Progenitor cell of endocrine pancreas (in vitro differentiated cells): ENCODE data around the gene IL32. TPM values are rescaled to one million over a fixed set of nuclear protein-coding genes. Genes with fewer than 3 reads are reported as not detected.
A peak's percentile ranks its signal among the peaks of the same experiment; 100 is the strongest.

Experiments
- DNase-seq: peaks from one replicate; pipeline ENCODE4 v3.0.0; 2021; ENCODE audit warnings: low spot score; ENCODE audit not compliant: unreplicated experiment
- H3K27ac Mint-ChIP-seq: 2 replicates; pipeline ENCODE4 v1.8.0; 2021; ENCODE audit warnings: mild to moderate bottlenecking, moderate library complexity, mixed read lengths
- H3K27me3 Mint-ChIP-seq: 2 replicates; pipeline ENCODE4 v1.8.0; 2021; ENCODE audit warnings: mixed read lengths
- H3K36me3 Mint-ChIP-seq: 2 replicates; pipeline ENCODE4 v1.8.0; 2022; ENCODE audit warnings: mixed read lengths; ENCODE audit not compliant: insufficient read depth
- H3K4me1 Mint-ChIP-seq: 2 replicates; pipeline ENCODE4 v1.8.0; 2021; ENCODE audit warnings: low read depth, mixed read lengths
- H3K4me3 Mint-ChIP-seq: 2 replicates; pipeline ENCODE4 v1.8.0; 2021; ENCODE audit warnings: low read depth, mild to moderate bottlenecking, moderate library complexity, mixed read lengths
- H3K9me3 Mint-ChIP-seq: 2 replicates; pipeline ENCODE4 v1.8.0; 2021; ENCODE audit warnings: low read depth, mixed read lengths
- CTCF ChIP-seq: fragments of 200-600 bp; sonication (generic); IDR thresholded peaks from one replicate; pipeline ENCODE4 v1.5.0; 2021; ENCODE audit warnings: antibody characterized with exemption, mild to moderate bottlenecking; ENCODE audit not compliant: unreplicated experiment
- total RNA-seq: library from RNA; stranded (reverse); gene quantifications from 2 replicates; pipeline ENCODE4 v1.2.1, GENCODE V29; 2021

The IL32 gene
- total RNA-seq, 1 donor from 2014 or later, result 2.9 TPM

- Mint-ChIP-seq H3K4me3 (no peak overlapping the region), H3K27me3 (peaks cover 24% of the 10 kb centered on the region), H3K4me1 (peaks cover 5% of the 10 kb centered on the region), H3K36me3 (peaks cover 13% of the 10 kb centered on the region), H3K9me3 (no peaks in the 10 kb centered on the region), H3K27ac (no peak overlapping the region)
- no peak for TF ChIP-seq CTCF
- no peak for DNase-seq
Observed at GRCh38 chr16:3056336-3057180, 8.9 kb upstream of the IL32 start.

GRCh38 chr16:3057181-3058138 lies 8.0 kb upstream of the IL32 start:
- Mint-ChIP-seq H3K4me3 (peak overlapping the region; percentile 29), H3K27ac (no peak overlapping the region), H3K36me3 (peaks cover 11% of the 10 kb centered on the region), H3K4me1 (peaks cover 5% of the 10 kb centered on the region), H3K9me3 (no peaks in the 10 kb centered on the region), H3K27me3 (peaks cover 25% of the 10 kb centered on the region)
- no peak for TF ChIP-seq CTCF
- no peak for DNase-seq

DNA sequence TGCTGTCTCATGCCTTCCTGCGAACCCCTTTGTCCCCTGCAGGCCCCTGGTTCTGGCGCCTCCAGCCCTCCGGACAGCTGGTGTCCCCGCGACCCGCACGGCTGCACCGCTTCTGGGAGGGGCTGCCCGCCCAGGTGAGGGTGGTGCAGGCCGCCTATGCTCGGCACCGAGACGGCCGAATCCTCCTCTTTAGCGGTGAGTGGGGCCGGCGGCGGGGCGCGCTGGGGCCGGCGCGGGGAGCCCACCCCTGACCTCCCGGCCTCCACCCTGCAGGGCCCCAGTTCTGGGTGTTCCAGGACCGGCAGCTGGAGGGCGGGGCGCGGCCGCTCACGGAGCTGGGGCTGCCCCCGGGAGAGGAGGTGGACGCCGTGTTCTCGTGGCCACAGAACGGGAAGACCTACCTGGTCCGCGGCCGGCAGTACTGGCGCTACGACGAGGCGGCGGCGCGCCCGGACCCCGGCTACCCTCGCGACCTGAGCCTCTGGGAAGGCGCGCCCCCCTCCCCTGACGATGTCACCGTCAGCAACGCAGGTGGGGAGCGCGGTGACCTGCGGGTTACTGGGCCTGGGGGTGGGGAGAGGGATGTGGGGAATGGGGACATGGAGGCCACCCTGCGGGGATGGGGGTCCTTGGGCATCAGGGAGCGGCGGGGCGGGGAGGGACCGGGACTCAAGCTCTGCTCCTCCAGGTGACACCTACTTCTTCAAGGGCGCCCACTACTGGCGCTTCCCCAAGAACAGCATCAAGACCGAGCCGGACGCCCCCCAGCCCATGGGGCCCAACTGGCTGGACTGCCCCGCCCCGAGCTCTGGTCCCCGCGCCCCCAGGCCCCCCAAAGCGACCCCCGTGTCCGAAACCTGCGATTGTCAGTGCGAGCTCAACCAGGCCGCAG lies 7.1 kb upstream of the IL32 start:
- peaks cover 11% of the 10 kb centered on the region for H3K36me3 Mint-ChIP-seq
- peaks cover 28% of the 10 kb centered on the region for H3K27me3 Mint-ChIP-seq
- H3K27ac Mint-ChIP-seq, result peak overlapping the region; percentile 64
- DNase-seq, result peak; percentile 36
- no peak for TF ChIP-seq CTCF
- peak overlapping the region; percentile 80 for H3K4me3 Mint-ChIP-seq
- no peaks in the 10 kb centered on the region for H3K9me3 Mint-ChIP-seq
- H3K4me1 Mint-ChIP-seq, result peaks cover 5% of the 10 kb centered on the region

DNA sequence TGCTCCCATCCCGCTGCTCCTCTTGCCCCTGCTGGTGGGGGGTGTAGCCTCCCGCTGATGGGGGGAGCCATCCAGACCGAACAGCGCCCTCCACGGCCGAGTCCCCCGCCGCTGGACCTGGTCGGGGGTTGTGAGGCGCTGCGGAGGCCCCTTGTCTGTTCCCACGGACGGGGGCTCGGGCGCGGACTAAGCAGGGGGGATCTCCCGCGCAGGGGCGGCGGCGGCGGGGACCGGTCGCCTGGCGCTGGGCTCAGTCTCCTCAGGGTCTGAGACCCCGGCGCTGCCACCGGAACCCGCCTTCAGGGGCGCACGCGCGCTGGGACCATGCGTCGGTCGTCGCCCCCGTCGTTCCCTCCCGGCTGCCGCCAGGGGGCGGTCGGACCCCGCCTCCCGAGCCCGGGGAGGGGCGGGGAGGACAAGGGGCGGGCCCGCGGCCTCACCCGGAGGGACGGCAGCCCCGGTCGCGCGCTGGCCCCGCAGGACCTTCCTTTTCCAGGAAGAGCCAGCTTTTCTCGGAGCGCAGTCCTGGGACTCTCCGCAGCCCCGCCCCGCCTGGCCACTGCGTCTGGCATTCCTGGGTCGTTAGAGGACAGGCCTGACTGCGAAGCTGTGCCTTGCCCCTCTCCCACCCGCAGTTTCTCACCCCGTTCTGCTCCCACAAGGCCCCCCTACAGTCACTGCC lies 6.3 kb upstream of the IL32 start:
- Mint-ChIP-seq H3K27ac (peak overlapping the region; percentile 90), H3K27me3 (peaks cover 30% of the 10 kb centered on the region), H3K4me3 (peak overlapping the region; percentile 80), H3K9me3 (no peaks in the 10 kb centered on the region), H3K4me1 (peaks cover 5% of the 10 kb centered on the region), H3K36me3 (peaks cover 5% of the 10 kb centered on the region)
- TF ChIP-seq CTCF, result peak; percentile 91
- DNase-seq, result peak; percentile 94
